Ascending aorta (tissue), 2 donors: ENCODE data around the gene TSPAN18. TPM values are rescaled to one million over a fixed set of nuclear protein-coding genes. Genes with fewer than 3 reads are reported as not detected.

Experiments
- DNase-seq, 2 donors: peaks; one replicate each; pipeline ENCODE4 v3.0.0-alpha.2; 2019; ENCODE audit warnings: low spot score in 2 of 2
- H3K27ac ChIP-seq, 2 donors: fragments of 200-600 bp; sonication (generic); one replicate each; pipeline ENCODE4 v1.5.1; 2016 to 2017; ENCODE audit warnings: mild to moderate bottlenecking in 1 of 2
- H3K27me3 ChIP-seq: fragments of 200-600 bp; sonication (generic); one replicate; pipeline ENCODE4 v1.5.1; 2017
- H3K36me3 ChIP-seq, 2 donors: fragments of 200-600 bp; sonication (generic); one replicate each; pipeline ENCODE4 v1.5.1; 2016
- H3K4me1 ChIP-seq, 2 donors: fragments of 200-600 bp; sonication (generic); one replicate each; pipeline ENCODE4 v1.5.1; 2016 to 2017; ENCODE audit warnings: mild to moderate bottlenecking in 1 of 2
- H3K4me3 ChIP-seq, 2 donors: fragments of 200-600 bp; sonication (generic); one replicate each; pipeline ENCODE4 v1.5.1; 2016 to 2017; ENCODE audit warnings: mild to moderate bottlenecking in 1 of 2
- H3K9me3 ChIP-seq, 2 donors: fragments of 200-600 bp; sonication (generic); one replicate each; pipeline ENCODE4 v1.5.1; 2016
- intact Hi-C: fragments of 100-400 bp; cut with DNase I; formaldehyde crosslinking; loops from one replicate; pipeline ENCODE4 v1.15.1; 2023
- total RNA-seq: library from RNA; depleted of rRNA; stranded (reverse); fragments of >200 nt; gene quantifications from one replicate; pipeline ENCODE4 v1.1.0, GENCODE V29; 2016
- TF ChIP-seq, protein P1 (sequence below), 3 experiments: fragments of 200-600 bp in 2 of 3; fragments of 450-650 bp in 1 of 3; sonication (generic) in 2 of 3; IDR thresholded peaks; one replicate each; pipeline ENCODE4 v1.5.1; 2016 to 2019; ENCODE audit warnings: antibody characterized with exemption in 3 of 3, mild to moderate bottlenecking in 1 of 3, moderate library complexity in 1 of 3

TSPAN18 gene
- total RNA-seq, 1 donor from 2014 or later, result 21.3 TPM

DNA sequence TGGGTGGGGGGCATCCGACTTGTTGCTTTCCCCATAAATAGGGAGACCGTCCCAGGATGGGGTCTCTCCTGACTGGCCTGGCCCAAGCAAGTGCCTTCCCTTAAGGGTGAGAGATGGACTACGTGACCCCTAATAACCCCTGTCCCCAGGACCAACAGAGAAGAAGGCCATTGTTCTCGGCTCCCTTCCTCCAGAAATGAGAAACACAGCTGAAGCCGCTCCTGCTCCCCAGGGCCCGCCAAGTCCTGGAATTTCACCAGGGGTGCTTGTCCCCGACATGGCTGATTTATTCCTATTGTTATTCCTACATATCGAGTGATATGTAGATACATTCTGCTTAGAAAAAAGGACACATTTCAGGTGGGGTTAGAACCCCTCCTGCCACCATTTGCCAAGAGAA lies 123.2 kb downstream of the TSPAN18 start:
- intact Hi-C loops, result no loop called here
- DNase-seq, result no peak
- TF ChIP-seq, protein P1, sequence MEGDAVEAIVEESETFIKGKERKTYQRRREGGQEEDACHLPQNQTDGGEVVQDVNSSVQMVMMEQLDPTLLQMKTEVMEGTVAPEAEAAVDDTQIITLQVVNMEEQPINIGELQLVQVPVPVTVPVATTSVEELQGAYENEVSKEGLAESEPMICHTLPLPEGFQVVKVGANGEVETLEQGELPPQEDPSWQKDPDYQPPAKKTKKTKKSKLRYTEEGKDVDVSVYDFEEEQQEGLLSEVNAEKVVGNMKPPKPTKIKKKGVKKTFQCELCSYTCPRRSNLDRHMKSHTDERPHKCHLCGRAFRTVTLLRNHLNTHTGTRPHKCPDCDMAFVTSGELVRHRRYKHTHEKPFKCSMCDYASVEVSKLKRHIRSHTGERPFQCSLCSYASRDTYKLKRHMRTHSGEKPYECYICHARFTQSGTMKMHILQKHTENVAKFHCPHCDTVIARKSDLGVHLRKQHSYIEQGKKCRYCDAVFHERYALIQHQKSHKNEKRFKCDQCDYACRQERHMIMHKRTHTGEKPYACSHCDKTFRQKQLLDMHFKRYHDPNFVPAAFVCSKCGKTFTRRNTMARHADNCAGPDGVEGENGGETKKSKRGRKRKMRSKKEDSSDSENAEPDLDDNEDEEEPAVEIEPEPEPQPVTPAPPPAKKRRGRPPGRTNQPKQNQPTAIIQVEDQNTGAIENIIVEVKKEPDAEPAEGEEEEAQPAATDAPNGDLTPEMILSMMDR (IDR thresholded peaks at IDR 0.05), result no peak
- Histone ChIP-seq H3K27ac (no peak overlapping the region), H3K4me3 (no peak overlapping the region), H3K36me3 (no peaks in the 10 kb centered on the region), H3K9me3 (no peaks in the 10 kb centered on the region), H3K27me3 (no peaks in the 10 kb centered on the region), H3K4me1 (no peaks in the 10 kb centered on the region)

DNA sequence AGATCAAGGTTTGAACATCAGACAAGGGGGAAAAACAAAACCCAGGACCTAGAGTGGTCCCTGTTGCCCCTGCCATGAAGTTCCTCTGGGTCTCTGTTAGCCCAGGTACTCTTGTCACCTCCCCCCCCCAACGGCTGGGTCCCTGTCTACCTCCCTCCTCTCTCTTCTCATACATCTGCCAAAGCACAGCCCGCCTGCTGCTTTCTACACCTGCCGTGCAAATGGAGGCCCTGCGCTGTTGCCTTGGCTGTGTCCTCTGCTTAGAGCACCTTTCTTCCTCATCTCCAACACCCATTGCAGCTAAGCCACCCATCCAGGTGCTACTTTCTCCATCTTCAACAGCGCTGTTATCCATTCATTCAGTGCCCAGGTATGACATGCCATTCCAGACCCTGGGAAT lies 124.7 kb downstream of the TSPAN18 start:
- intact Hi-C loops, result no loop called here
- TF ChIP-seq, protein P1 (IDR thresholded peaks at IDR 0.05), result no peak

DNA sequence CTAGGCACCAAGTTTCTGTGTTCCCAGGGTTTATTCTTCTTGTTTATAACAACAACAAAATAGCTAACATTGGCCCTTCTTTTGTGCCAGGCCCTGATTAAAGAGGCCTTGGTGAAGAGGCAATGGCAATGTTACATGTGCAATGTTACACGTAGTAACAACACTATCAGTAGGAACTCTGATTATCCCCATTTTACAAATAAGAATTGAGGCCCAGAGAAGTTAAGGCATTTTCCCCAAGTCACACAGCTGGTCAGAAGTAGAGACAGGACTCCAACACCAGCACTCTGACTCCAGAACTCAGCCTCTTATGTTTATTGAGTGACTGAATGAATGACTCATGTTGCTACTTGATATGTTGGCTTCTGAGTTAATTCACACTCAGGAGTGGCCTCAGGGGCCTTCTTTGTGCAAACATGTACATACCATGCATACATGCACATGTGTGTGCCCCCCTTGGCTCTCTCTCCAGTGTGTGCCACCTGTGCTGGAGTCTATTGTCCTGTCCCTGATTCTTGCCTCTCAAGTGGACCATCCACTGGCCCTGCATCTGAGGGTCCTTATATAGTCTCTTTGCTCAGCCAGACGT lies 125.5 kb downstream of the TSPAN18 start:
- H3K4me3 ChIP-seq, result no peak overlapping the region
- DNase-seq, result no peak
- H3K36me3 ChIP-seq, result no peaks in the 10 kb centered on the region
- no peaks in the 10 kb centered on the region for H3K4me1 ChIP-seq
- H3K9me3 ChIP-seq, result no peaks in the 10 kb centered on the region
- no peak overlapping the region for H3K27ac ChIP-seq
- TF ChIP-seq, protein P1 (IDR thresholded peaks at IDR 0.05), result no peak
- H3K27me3 ChIP-seq, result no peaks in the 10 kb centered on the region
- intact Hi-C loops, result no loop called here

More for the DNA sequence above, 124.7 kb downstream of the TSPAN18 start:
- H3K4me3 ChIP-seq, result no peak overlapping the region
- no peaks in the 10 kb centered on the region for H3K9me3 ChIP-seq
- no peaks in the 10 kb centered on the region for H3K4me1 ChIP-seq
- no peak for DNase-seq
- no peaks in the 10 kb centered on the region for H3K27me3 ChIP-seq
- H3K36me3 ChIP-seq, result no peaks in the 10 kb centered on the region
- H3K27ac ChIP-seq, result no peak overlapping the region

DNA sequence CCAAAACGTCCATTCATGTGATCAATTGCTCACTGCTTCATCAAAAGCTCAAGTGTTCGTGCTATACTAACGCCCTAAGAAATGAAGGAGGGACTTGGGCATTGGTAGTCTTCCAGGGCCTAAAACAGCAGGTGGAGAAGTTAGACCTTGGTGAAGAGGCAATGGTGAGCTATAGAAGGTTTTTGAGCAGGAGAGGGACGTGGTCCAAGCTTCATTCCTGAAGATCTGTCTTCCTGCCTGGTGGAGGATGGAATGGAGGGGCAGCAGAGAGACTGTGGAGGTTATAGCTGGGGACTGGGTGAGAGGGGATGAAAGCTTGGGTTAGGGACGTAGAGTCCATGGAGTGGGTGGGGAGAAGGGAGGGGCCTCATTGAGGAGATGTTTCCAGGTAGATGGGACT lies 126.2 kb downstream of the TSPAN18 start:
- intact Hi-C loops, result no loop called here
- no peak for DNase-seq
- Histone ChIP-seq H3K9me3 (no peaks in the 10 kb centered on the region), H3K4me1 (no peaks in the 10 kb centered on the region), H3K36me3 (no peaks in the 10 kb centered on the region), H3K4me3 (no peak overlapping the region), H3K27ac (no peak overlapping the region), H3K27me3 (no peaks in the 10 kb centered on the region)
- TF ChIP-seq, protein P1 (IDR thresholded peaks at IDR 0.05), result no peak

DNA sequence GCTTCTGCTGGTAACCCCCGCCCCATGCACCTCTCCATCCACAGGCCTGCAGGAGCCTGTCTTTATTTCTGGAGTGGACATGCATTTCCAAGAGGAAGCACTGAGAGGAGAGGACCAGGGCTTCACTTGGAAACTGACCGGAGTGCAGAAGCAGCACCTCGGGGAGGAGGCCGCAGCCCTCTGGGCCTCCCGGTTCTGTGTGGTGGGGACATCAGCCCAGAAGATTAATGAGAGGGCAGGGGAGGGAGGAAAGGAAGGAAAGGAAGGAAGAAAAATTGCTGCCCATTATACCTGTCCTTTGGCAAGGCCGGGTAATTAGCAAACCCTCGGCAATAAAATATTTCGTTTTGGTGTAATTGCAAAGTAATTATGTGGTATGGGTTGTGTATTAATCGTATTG lies 126.9 kb downstream of the TSPAN18 start:
- no peaks in the 10 kb centered on the region for H3K36me3 ChIP-seq
- H3K27me3 ChIP-seq, result no peaks in the 10 kb centered on the region
- no peak for DNase-seq
- no peak overlapping the region for H3K27ac ChIP-seq
- H3K4me3 ChIP-seq, result no peak overlapping the region
- no peaks in the 10 kb centered on the region for H3K9me3 ChIP-seq
- intact Hi-C loops, result no loop called here
- H3K4me1 ChIP-seq, result no peaks in the 10 kb centered on the region
- TF ChIP-seq, protein P1 (IDR thresholded peaks at IDR 0.05), result no peak

DNA sequence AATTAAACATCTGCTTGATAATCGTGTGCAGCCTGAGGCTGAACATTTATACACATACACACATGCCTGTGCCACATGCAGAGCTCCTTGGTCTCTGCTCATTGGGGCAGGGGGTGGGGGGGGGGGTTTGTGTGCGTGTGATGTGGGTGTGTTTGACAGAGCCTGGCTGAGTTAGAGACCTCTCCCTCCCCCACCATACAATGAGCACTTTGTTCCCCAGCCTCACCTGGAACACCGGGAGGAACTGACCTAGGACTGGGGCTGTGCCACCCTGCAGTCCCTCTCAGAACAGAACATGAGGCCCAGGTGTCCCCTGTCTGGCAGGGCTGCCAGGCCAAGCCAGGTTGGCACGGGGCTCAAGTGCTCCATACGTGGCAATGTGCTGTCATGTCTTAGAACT lies 127.3 kb downstream of the TSPAN18 start:
- H3K4me1 ChIP-seq, result no peaks in the 10 kb centered on the region
- no peak for DNase-seq
- H3K36me3 ChIP-seq, result no peaks in the 10 kb centered on the region
- H3K27me3 ChIP-seq, result no peaks in the 10 kb centered on the region
- intact Hi-C loops, result no loop called here
- no peak overlapping the region for H3K4me3 ChIP-seq
- no peaks in the 10 kb centered on the region for H3K9me3 ChIP-seq
- TF ChIP-seq, protein P1 (IDR thresholded peaks at IDR 0.05), result no peak
- no peak overlapping the region for H3K27ac ChIP-seq
